Thyroid gland (tissue), 4 donors: ENCODE results near the gene ZNG1A.
"Not testable (repeated sequence)": the region's sequence is repeated elsewhere in the genome, so short reads cannot be mapped to it uniquely, and the experiment has no call there.

Experiments
- POLR2A ChIP-seq, 2 donors: fragments of 450-650 bp; IDR thresholded peaks; one replicate each; pipeline ENCODE4 v1.6.1; 2017; ENCODE audit warnings: antibody characterized with exemption in 2 of 2, mild to moderate bottlenecking in 2 of 2, moderate library complexity in 1 of 2
- TF ChIP-seq, protein P1 (sequence below), 6 experiments: fragments of 200-600 bp in 3 of 6; fragments of 450-650 bp in 3 of 6; sonication (generic) in 3 of 6; IDR thresholded peaks; one replicate each; pipeline ENCODE4 v1.5.1; 2016 to 2019; ENCODE audit warnings: antibody characterized with exemption in 6 of 6, mild to moderate bottlenecking in 2 of 6, inconsistent platforms in 1 of 6, moderate library complexity in 1 of 6

DNA sequence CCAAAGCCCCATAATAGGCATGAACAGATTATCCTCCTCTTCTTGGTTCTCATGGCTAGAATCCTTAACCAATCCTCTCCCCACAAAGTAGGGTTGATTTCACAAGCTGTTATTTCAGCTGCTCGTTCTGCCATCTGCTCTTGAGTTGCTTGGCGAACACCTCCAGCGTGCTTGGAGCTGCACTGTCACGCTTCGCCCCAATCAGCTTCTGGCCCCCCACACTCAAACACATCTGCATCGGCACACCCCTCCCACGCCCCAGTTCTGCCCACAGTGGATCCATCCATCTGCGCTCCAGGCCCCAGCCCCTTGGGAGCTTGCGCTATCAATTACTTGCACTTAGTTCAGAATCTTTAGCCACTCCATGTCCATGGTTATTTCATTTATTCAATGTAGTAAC, 78.4 kb downstream of the ZNG1A start:
- TF ChIP-seq, protein P1, sequence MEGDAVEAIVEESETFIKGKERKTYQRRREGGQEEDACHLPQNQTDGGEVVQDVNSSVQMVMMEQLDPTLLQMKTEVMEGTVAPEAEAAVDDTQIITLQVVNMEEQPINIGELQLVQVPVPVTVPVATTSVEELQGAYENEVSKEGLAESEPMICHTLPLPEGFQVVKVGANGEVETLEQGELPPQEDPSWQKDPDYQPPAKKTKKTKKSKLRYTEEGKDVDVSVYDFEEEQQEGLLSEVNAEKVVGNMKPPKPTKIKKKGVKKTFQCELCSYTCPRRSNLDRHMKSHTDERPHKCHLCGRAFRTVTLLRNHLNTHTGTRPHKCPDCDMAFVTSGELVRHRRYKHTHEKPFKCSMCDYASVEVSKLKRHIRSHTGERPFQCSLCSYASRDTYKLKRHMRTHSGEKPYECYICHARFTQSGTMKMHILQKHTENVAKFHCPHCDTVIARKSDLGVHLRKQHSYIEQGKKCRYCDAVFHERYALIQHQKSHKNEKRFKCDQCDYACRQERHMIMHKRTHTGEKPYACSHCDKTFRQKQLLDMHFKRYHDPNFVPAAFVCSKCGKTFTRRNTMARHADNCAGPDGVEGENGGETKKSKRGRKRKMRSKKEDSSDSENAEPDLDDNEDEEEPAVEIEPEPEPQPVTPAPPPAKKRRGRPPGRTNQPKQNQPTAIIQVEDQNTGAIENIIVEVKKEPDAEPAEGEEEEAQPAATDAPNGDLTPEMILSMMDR (IDR thresholded peaks at IDR 0.05) = not testable (repeated sequence)
- not testable (repeated sequence) for TF ChIP-seq POLR2A (IDR thresholded peaks at IDR 0.05)
